Fibroblast of the aortic adventitia (primary cell): ENCODE data around the gene CTAGE1. TPM values are rescaled to one million over a fixed set of nuclear protein-coding genes. Genes with fewer than 3 reads are reported as not detected.

Source experiments
- DNase-seq: peaks from one replicate; pipeline ENCODE4 v3.0.0-alpha.2; 2010; ENCODE audit warnings: low read depth
- H3K4me3 ChIP-seq: 2 replicates; pipeline ENCODE4 v1.5.1; 2011; ENCODE audit warnings: low read depth, mild to moderate bottlenecking, control low read depth, low read length, moderate library complexity
- total RNA-seq: library from RNA; depleted of rRNA; stranded (reverse); fragments of >200 nt; gene quantifications from 2 replicates; pipeline ENCODE4 v1.2.3, GENCODE V29; 2012; ENCODE audit warnings: low replicate concordance
- TF ChIP-seq, protein P1 (sequence below): IDR thresholded peaks from 2 replicates; pipeline ENCODE4 v1.5.1; 2011; ENCODE audit warnings: mild to moderate bottlenecking, low read length, control low read depth, inconsistent platforms; ENCODE audit not compliant: insufficient read depth

The CTAGE1 gene
- total RNA-seq, 1 donor, result not detected

DNA sequence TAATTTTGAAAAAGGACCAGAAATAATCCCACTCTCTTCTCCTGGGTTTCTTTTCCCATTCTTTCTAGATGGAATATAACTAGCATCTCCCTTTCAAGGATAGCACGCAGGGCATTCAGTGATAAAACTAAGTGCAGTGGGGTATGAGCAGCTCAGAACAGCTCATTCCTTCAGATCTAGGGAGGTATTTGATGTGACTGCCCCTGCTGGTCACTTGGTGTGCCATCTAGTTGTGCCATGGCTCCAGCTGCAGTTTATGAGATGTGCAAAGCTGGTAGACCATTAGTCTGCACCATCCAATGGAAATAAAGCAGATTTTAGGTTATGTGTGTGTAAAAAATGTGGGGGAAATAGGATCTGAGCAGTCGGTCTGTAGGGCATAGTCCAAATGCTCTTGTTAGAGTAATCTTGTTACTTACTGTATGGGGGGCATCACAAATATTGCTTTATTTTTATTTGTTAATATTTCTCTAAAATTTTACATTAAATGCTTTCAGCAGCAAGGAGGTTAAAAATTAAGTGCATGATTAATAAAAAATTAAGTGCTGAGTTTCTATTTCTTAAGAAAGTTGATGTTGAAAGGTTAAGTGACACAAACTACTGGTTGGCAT is 38.9 kb downstream of the CTAGE1 start:
- H3K4me3 ChIP-seq, result no peak overlapping the region
- TF ChIP-seq, protein P1, sequence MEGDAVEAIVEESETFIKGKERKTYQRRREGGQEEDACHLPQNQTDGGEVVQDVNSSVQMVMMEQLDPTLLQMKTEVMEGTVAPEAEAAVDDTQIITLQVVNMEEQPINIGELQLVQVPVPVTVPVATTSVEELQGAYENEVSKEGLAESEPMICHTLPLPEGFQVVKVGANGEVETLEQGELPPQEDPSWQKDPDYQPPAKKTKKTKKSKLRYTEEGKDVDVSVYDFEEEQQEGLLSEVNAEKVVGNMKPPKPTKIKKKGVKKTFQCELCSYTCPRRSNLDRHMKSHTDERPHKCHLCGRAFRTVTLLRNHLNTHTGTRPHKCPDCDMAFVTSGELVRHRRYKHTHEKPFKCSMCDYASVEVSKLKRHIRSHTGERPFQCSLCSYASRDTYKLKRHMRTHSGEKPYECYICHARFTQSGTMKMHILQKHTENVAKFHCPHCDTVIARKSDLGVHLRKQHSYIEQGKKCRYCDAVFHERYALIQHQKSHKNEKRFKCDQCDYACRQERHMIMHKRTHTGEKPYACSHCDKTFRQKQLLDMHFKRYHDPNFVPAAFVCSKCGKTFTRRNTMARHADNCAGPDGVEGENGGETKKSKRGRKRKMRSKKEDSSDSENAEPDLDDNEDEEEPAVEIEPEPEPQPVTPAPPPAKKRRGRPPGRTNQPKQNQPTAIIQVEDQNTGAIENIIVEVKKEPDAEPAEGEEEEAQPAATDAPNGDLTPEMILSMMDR, result peak; percentile 40
- no peak for DNase-seq

DNA sequence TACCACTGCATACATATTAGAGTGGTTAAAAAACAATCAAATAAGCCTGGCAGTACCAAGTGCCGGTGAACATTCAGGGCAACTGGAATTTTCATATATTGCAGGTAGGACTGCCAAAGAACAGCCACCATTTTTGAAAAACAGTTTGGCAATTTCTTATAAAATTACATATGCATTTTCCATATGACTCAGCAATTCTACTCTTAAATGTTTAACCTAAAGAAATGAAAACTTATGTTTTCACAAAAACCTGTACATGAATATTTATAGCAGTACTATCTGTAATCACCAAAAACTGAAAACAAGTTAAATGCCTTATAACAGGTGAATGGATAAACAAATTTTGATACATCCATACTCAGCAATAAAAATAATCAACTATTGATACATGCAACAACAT is 39.9 kb downstream of the CTAGE1 start:
- no peak for DNase-seq
- TF ChIP-seq, protein P1, result no peak
- H3K4me3 ChIP-seq, result no peak overlapping the region

DNA sequence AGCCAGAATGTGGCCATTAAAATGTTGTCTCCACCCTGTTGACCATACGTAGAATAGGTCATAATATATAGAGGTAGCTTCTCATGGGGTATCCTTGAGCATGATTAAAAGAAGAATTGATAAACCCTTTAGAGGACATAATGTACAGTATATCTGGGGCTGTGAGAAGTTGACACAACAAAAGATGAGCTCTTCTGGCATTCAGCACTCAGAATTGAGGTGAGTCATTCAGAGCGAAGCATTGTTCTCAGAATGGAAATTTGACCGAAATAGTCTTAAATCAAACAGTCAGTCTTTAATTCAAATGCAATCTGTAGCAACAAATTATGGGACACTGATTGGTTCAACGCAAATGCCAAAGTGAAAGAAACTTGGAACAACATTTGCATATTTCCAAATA is 47.3 kb downstream of the CTAGE1 start:
- no peak for DNase-seq
- H3K4me3 ChIP-seq, result no peak overlapping the region
- TF ChIP-seq, protein P1, result no peak

DNA sequence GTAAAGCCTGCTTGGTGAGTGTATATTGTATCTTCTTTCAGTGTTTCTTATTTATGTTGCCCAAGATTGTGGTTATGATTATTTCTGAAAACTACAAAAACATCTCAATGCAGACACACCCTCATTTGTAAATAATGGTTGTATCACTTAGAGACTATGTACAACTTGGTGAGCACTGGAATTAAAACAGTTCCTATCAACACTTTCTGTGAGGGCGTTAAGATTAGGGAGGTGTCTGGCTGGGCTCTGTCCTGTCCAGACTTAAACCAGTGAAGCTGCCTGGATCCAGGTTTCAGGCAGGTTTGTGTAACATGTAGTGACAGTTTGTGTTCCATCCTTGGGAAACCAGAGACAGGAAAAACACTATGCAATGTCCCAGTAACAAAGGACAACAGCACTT is 49.7 kb downstream of the CTAGE1 start:
- TF ChIP-seq, protein P1, result no peak
- no peak for DNase-seq
- H3K4me3 ChIP-seq, result no peak overlapping the region

DNA sequence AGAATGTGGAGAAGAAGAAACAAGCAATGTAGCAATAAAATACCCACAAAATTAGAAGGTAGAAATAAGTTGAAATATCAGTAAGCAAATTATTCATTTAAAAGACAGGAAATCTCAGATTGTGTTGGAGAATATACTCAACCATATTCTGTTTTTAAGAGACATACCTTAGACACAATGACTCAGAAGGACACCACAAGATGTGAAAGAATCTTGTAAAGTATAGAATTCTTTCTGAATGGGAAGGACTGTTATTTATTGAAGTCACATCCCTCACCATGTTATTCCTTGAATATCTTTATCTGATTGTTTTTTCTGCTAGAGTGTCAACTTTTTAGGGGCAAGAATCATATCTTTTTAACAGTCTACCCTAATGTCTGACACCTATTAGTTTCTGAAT is 50.4 kb downstream of the CTAGE1 start:
- H3K4me3 ChIP-seq, result no peak overlapping the region
- TF ChIP-seq, protein P1, result no peak
- DNase-seq, result no peak

DNA sequence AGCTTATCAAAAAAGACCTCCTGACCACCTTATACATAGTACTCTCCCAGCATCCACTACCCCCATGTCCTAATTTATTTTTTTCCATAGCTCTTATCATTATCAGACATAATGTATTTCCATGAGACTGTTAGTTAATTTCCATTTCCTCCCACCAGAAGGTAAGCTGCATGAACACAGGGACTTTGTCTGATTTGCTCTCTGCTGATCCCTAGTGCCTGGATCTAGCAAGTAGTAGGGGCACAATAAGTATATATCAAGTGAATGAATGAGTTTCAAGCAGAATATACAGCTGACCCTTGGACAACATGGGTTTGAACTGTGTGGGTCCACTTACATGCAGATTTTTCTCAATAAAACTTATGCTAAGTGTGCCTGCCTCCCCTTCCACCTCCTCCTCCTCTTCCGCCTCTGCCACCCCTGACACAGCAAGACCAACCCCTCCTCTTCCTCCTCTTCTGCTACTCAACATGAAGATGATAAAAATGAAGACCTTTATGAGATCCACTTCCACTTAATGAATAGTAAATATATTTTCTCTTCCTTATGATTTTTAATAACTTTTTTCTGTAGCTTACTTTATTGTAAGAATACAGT is 53.8 kb downstream of the CTAGE1 start:
- peak; percentile 51 for DNase-seq
- TF ChIP-seq, protein P1, result peak; percentile 37
- H3K4me3 ChIP-seq, result no peak overlapping the region

Other genes with a start within 250 kb of the CTAGE1 start
- 22.5 and 34.0 TPM in 2 replicates for gene GATA6, start 248.3 kb downstream of the CTAGE1 start, total RNA-seq